ENCODE results near the gene UVRAG.

- TF ChIP-seq CTCF (IDR thresholded peaks at IDR 0.05; ENCODE audit: low read depth, low read length), result no peak
- no peak for TF ChIP-seq EZH2phosphoT487 (IDR thresholded peaks at IDR 0.05; ENCODE audit: low read depth)
Observed at GRCh38 chr11:76107971-76108370, 293.0 kb downstream of the UVRAG start.

All from OCI-LY3 (cell line).